GM19438 (cell line): ENCODE data around the gene KREMEN1.

Source experiments
- ATAC-seq: cut with Tn5 transposase; IDR thresholded peaks from one replicate; pipeline ENCODE4 v1.9.1; 2021; ENCODE audit warnings: low read depth; ENCODE audit not compliant: unreplicated experiment

Gene KREMEN1

DNA sequence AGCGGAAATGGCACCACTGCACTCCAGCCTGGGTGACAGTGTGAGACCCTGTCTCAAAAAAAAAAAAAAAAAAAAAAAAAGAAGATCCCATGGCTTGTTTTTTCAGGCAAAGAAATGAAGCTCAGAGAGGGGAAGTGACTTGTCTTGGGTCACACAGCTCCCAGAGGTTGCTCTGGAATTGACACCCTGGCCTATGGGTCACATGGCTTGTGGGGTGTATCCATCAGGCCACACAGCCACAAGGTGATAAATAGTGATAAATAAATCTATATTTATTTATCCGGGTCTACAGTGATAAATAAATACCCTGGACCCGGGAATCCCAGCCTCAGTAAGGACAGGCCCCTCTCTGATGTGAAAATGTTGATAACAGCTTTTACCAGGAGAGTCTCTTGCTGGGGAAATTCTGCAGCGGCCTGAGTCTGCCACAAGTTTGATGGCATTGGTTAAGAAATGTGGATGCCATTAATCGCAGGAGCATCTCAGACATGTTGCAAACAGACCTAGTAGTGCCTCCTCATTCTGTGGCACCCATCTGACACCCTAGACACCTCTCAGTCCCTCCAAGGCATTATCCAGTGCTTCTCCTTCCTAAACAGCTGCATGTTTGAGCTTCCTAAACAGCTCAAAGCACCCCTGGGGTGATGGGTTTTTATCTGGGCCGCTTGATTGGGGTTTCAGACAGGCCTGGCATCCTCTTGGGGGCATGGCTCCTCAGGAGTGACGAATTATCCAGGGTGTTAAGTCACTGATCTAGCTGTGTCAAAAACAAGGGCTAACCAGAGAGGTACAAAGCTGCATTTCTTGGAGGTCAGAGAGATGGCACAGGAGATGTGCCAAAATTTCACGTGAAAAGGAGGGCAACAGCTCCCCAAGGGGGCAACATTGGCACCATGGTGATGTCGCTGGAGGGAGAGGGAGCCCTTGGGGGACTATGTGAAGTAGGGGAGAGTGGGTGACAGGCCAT is 130.9 kb downstream of the KREMEN1 start:
- ATAC-seq = no peak

DNA sequence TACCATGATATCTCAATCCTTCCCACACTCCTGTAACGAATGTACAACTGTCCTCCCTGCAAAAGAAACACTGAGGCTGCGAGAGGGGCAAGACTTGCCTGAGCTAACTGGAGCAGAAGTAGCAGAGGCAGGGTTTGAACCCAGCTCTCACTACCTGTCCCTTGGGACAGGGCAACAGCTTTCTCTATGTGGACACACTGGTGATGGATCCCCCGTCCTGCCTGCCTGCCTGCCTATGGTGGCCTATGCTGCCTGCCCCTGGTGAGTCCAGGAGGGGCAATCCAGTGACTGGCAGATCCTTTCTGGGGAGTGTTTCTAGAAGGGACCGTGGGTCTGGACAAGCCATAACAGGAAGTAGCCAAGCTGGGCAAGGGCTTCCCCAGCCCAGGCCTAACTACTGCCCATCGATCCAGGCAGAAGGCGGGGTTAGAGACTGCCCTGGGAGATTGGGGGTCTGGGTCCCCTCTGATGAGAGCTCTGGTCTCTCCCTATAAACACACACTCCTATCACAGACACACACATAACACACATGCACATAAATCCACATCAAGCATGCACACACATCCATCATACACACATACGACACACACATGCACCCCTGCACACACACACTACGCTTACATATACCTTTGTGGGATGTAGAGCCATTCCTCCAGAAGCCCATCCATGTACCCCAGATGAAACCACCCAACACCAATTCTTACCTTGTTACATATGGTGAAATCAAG is 131.8 kb downstream of the KREMEN1 start:
- no peak for ATAC-seq

DNA sequence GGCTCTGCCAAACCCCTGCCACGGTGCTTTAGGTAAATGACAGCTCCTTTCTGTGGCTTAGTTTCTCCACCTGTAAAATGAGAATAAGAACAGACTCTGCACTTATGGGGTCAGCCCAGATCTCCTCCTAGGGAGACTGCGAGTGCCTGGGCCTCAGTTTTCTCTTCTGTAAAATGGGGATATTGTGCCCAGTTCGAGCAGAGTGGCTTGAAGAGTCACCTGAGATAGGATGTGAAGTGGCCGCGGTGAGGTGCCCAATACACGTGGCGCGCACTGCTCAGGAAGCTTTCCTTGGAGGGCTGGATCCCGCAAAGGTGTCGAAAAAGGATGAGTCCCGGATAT is 132.4 kb downstream of the KREMEN1 start:
- no peak for ATAC-seq

DNA sequence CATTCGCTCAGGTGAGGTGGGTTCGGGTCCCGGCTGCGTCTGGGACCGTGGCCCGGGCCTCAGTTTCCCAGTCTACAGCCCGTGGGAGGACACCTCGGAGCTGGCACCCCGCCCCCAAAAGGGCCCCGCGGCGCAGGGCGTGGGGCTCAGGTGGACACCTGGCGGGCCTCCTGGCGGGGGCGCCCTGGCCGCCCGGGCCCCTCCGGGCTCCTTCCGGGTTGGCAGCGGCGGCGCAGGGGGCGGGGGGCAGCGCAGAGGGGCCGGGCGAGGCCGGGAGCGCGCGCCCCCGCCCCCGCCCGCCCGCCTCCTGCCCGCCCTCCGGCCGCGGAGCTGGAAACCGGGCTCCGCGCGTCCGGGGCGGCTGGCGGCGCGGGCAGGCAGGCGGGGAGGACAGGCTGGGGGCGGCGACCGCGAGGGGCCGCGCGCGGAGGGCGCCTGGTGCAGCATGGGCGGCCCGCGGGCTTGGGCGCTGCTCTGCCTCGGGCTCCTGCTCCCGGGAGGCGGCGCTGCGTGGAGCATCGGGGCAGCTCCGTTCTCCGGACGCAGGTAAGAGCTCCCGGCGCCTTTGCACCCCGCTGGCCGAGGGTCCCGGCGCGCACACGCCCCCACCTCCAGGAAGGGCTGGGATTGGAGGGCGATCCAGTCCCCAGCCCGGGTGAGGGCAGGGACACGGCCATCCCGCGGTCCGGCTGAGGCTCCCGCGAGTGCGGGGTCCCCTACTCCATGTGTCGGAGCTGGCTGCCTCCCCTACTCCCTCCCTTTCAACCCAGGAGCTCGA is 132.9 kb downstream of the KREMEN1 start, which contains the start of gene EMID1:
Gene EMID1 (plus strand): TSS at position 303 of the 778 bp plus-strand sequence. CDS start 143 bp downstream, at position 446.
- ATAC-seq = no peak

DNA sequence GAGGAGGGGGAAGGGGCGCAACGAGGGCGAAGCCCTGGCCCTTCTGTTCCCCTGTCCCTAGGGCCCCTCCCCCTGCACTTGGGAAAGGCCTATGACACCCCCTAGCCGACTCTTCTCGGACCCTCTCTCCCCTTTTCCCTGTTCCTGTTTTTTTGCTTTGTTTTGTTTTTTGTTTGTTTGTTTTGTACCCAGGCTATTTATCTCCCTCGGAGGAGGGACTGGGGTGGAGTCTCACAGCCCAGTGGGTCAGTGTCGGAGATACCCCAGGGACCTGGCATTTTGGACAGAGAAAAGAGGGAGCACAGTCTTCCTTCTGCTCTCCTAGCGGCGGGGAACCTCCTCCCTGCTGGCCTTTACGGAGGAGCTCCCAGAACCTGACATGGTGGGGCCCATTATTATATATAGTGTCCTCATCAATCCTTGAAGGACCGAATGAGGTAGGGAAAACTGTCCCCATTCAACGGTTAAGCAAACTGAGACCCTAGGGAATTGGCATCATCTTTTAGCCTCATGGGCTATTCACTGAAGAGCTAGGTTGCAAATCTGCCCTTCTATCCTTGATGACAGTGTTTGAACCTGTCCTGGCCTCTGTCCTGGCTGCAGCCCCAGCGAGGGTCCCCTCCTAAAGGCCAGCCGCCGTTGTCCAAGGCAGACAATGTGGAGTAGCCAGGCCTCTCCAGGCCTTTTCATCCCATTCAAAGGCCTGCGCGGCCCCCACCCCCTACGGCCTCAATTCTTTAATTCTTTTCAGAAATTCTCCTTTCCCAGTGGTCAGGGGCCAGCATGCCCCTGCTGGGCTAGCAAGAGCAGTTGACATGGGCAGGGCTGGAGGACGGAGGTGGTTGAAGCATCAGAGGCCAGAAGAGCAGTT is 133.8 kb downstream of the KREMEN1 start:
- no peak for ATAC-seq

DNA sequence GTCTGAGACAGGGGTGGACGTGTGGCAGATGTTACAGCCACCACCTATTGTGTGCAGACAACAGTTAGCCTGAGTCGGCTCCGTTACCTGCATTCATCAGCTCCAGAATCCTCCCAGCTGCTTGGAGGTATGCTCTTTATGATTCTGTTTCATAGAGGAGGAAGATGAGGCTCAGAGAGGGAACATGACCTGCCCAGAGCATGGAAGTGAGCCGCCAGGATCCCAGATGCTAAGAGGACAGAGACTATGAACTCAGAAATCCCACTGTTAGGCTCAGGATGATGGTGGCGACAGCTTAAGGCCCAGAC is 134.4 kb downstream of the KREMEN1 start:
- ATAC-seq = no peak

DNA sequence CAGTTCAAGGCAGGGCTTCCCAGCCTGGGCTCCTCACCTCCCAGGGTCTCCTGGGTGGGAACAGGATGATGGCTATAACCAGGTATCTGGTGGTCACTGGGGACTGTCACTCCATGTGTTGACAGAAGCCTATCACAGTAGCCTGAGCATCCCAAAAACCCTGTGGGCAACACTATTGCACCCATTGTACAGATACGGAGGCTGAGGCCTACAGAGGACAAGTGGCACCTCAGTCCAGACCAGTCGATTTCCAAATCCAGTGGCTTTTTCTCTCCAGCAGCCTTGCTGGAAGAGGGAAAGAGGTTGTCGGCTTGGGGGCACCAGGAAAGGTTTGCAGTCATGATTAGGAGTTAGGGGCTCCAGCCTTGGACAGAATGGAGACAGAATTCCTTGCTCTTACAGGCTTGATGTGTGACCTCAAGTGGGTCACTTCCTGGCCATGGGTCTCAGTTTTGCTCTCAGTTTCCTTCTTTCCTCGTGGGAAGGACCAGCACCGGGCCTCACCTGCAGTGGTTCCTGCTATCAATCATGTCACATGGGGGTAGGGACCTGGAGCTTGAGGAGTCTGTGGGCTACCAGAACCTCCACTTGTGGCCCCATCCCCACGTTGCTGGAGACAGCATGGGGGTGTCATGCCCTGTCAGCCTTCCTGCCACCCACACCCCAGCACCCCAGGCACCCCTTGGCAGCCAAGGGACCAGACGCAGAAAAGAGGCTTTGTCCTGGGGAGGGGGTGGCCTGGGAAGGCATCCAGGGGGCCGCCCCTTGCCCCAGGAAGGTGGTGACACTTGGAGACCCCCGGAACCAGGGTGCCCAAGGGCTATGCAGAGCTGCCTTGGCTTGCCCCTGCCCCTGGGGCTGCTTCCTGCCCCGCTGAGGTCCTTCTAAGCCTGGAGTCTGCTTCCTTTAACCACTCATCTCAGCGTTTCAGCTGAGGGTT is 135.0 kb downstream of the KREMEN1 start:
- no peak for ATAC-seq

DNA sequence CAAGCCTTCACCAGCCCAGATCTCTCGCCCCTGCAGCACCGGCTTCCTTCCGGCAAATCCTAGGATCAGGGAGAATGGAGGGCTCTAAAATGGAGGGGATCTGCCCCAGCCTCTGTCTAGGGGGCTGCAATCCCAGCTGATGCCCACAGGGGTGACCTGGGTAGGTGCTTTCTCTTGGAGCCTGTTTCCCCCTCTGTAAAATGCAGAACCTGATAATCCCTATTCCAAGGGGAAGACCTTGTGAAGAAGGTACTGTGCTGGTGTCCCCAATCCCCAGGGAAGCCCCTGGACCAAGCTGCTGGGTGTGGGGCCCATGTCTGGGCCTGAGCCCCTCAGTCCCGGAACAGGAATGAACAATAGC is 135.6 kb downstream of the KREMEN1 start:
- ATAC-seq = no peak

DNA sequence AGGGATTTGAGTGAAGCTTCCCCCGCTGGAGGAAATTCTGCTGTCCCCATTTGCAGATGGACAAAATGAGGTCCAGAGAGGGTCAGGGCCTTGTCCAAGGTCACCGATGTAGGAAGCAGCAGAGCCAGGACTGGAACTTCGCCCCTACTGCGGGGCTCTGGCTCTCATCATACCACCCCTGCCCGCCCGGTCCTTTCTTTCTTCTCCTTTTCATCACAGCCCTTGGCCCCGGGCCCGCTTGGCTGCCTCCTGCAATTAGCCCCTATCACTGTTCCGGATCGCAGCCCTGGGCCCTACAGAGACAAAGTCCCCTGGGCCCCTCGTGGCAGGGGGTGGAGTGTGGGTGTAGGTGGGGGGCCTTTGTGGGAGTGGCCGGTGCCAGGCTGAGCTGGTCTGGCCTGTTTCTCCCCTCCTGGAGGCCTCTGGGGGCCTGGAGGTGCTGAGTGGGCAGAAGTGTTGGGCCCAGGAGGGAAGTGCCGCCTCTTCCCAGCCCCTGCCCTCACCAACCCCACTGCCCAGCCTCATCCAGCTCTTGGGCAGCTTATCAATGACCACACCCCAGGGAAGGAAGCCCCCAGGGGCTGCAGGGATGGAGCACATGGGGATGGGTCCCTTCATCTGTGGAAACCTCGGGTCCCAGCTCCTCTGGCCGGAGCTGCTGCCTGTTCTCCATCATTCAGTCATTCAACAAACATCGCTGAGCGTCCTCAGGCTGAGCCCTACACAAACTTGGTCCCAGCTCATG is 136.2 kb downstream of the KREMEN1 start:
- ATAC-seq = no peak

DNA sequence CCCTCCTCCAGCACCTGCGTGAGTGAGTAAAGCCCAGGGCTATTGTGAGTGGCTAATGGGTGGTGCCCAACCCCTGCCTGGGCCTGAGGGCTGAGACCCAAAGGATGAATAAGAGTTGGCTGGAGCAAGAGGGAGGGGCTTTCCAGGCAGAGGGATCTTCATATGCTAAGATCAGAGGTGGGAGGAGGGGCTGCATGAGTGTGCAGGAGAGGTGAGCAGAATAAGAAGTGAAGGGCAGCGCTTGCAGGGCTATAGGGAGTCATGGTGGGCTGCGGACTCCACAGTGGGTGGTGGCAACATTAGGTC is 136.7 kb downstream of the KREMEN1 start:
- ATAC-seq = no peak

DNA sequence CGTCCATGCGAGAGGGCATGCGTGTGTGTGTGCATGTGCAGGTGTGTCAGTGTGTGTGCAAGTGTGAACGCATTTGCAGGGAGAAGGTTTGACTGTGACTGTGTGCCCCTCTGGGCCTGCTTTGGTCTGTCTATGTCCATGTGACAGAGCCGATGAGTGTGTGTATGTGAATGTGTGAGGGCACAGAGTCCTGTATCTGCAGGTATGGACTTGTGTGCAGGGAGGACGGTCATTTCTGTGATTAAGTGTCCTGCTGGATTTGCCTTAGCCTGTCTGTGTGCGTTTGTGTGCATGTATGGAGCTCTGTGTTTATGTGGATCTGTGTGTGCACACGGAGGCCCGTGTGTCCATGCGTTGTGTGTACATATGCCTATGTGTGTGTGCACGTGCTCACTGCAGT is 138.2 kb downstream of the KREMEN1 start:
- no peak for ATAC-seq

DNA sequence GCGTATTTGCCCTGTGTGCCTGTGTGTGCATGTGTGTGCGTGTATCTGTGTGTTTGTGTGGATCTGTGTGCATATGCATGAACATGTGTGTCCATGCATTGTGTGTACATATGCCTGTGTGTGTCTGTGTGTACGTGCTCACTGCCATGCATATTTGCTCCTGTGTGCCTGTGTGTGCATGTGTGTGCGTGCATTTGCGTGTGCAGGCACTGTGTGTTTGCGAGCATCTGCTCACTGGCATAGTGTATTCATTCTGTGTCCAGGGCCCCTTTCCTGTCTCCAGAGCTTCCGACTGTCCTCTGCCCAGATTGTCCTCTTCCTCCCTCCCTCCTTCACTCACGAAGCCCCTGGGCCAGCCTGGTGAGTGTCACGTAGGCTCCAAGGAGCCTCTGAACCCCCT is 138.6 kb downstream of the KREMEN1 start:
- no peak for ATAC-seq

DNA sequence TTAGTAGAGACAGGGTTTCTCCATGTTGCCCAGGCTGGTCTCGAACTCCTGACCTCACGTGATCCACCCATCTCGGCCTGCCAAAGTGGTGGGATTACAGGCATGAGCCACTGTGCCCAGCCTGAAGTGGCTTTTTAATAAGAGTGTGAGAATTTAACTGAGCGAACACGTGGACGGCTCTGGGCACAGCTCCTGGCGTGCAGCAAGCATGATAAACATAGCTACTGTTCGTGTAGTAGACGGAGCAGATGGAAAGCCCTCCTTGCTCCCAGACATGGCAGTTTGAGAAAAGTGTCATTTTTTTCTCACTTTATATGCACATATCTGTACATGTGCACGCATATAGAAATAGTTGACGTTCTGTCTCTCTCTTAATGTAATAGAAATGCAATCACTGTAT is 139.9 kb downstream of the KREMEN1 start:
- ATAC-seq = no peak

DNA sequence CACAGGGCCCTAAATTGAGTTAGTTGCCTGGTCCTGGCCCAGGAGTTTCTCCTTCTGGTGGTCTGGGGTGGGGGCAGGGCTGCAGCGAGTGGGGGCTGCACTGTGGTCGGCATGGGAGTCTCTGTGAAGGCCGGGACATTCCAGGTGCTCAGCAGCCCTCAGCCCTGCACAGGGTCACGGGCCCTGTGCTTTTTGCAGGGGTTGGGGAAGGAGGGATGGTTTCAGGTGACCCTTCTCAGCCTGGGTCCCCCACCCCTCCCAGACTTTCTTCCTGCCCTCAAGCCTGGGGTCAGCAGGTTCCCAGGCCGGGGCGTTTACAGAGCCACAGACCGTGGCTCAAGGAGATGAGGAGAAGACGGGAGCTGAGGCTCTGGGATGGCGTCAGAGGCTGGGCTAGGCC is 140.7 kb downstream of the KREMEN1 start:
- no peak for ATAC-seq

DNA sequence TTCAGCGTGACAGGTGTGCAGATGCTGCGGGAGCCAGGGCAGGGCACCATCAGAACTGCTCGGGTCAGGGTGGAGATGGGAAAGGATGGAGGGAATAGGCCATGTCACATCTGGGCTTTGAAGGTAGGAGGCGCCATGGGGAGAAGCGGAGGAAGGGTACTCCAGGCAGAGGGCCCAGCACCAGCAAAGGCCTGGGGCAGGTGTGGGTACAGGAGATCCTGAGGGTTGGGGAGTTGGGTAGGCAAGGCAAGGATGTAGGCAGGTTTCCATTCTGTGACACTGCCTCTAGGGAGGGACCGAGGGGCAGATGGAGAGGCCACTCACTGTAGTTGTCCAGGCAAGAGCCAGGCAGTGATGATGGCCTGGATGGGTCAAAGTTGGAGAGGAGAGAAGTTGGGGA is 141.4 kb downstream of the KREMEN1 start:
- no peak for ATAC-seq

DNA sequence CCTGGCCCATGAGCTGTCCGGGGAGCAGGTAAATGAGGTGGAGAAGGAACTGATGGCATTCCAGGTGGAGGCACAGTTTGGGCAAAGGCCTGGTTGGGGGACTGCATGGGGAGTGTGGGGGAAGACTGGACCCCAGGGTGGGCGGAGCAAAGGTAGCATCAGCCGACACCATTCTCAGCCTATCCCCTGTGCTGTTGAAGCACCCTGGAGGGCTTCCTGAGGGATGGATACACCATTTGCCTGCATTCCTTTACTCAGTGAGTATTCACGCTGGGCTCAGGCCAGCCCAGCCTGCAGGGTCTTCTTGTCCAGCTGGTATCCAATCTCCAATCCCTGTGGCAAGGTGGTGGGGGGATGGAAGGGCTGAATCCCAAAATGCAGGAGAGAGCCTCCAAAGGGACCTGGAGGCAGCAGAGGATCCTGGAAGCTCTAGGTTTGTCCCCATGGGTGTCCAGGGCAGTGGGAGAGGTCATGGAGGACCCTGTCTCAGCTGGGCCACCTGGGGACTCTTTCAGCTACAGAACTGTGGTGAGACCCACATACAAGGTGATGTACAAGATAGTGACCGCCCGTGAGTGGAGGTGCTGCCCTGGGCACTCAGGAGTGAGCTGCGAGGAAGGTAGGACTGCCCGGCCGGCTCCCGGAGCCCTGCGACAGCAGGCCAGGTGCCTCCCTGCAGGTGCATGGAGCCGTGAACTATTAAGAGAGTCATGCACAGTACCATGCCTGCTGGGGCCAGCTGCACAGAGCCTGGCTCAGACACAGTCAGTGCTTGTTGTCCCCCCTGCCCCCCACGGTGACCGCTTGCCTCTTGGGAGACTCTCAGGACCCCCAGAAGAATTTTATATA is 142.4 kb downstream of the KREMEN1 start:
- no peak for ATAC-seq

DNA sequence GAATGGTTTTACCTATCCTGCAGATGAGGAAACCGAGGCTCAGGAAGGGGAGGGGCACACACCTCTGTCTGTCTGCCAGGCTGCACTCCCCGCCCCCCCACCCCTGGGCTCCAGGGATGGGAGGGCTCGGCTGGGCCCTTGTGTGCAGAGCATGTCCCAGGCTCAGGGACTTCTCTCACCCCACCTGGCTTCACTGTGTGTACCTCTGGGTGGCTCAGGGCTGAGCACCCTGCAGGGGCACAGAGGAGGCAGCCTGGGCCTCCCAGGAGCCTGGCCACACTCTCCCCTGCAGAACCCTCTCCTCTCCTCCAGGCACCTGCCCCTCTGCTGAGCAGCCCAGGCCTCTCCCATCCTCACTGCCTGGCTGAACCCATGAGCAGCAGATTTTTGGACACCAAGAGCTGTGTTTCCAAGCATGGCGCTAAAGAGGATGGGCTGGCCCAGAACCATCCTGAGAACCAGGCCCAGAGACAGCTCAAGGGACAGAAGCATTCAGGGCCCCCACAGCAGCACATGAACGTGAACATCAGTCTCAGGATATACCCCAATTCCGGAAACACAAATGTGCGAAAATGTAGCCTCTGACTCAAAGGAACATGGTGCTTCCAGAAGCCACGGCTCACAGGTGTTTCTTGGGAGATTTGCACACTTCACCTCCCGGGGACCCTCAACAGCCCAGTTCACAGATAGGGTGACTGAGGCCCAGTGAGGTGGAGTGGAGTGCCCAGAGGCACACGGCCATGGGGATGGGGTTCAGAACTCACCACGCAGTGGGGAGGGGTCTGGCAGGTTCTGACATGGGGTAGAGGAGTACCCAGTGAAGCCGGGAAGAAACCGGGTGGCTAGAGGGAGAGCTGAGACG is 143.4 kb downstream of the KREMEN1 start:
- ATAC-seq = no peak
